Measurements from ENCODE around the gene STPG1.

DNA sequence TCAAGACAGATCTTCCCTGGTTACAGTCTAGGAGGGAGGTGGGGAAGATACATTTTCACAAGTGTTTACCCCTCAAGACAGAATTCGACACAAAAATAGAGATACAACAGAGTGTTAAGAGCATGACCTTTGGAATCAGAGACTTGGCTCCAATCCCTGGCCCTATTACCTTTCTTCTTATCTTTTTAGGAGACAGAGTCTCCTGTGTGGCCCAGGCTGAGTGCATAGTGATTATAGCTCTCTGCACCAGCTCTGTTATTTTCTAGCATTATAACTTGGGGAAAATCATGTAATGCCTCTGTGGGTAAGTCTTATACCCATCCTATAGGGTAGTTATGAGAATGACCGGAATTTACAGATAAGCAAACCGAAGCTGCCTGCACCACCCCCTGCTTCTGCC lies 11.9 kb upstream of the STPG1 start:
- TF ChIP-seq ZNF274 (IDR thresholded peaks at IDR 0.05; ENCODE audit: low read depth, low read length) (no peak), YY1 (IDR thresholded peaks at IDR 0.05; ENCODE audit: insufficient read depth, insufficient read length) (no peak)

Data from NT2/D1 (cell line).